HepG2 (cell line): ENCODE results near the gene CEP83. TPM values are rescaled to one million over a fixed set of nuclear protein-coding genes. Genes with fewer than 3 reads are reported as not detected.

ENCODE experiments used
- ATAC-seq: fragments of 200-7000 bp; cut with Tn5 transposase; 3 replicates; pipeline ENCODE4 v1.9.1; 2020; ENCODE audit warnings: mild to moderate bottlenecking, moderate library complexity
- BruUV-seq: library from RNA; stranded (reverse); fragments of 400-500 nt; replicated peaks from 2 replicates; lab custom pipeline; 2021; lab: Mats Ljungman, UMichigan
- CTCF ChIA-PET: fragments of 300-600 bp; formaldehyde crosslinking; extraction: SDS; loops from one replicate; lab custom pipeline; 2021; ENCODE audit warnings: low total read pairs, inconsistent platforms, low intra/inter-chr PET ratio; lab: Yijun Ruan, JAX
- POLR2A ChIA-PET: fragments of 350-600 bp; sonication (Branson Sonifier 250); formaldehyde crosslinking; loops from one replicate; lab custom pipeline; 2020; ENCODE audit warnings: antibody characterized with exemption, inconsistent platforms; lab: Yijun Ruan, JAX
- DNase-seq: peaks from one replicate; pipeline ENCODE4 v3.0.0-alpha.2; 2015; ENCODE audit warnings: low spot score
- FAIRE-seq: peaks from 3 replicates; lab custom pipeline; 2011; peaks lifted over from hg19 to GRCh38; lab: Jason Lieb, UNC
- H2AFZ ChIP-seq: one replicate; pipeline ENCODE4 v1.6.1; 2011; ENCODE audit warnings: low read length, inconsistent platforms
- H3K27ac ChIP-seq: fragments of 300-600 bp; 3 replicates; pipeline ENCODE4 v1.8.0; 2011; ENCODE audit warnings: mixed run types, mild to moderate bottlenecking, mixed read lengths, low read length, inconsistent platforms; ENCODE audit not compliant: insufficient read depth; ENCODE audit errors: extremely low read length
- H3K27me3 ChIP-seq, 2 experiments: fragments of 200-600 bp in 1 of 2; 2 replicates in 1 of 2; 3 replicates in 1 of 2; pipeline versions ENCODE4 v1.6.0 to v1.8.0; 2011; ENCODE audit warnings: low read length in 2 of 2, mild to moderate bottlenecking in 2 of 2, moderate library complexity in 2 of 2, inconsistent platforms in 1 of 2; ENCODE audit not compliant: insufficient read depth in 2 of 2, control insufficient read depth in 1 of 2
- H3K36me3 ChIP-seq, 2 experiments: fragments of 200-600 bp in 1 of 2; replicated peaks in 1 of 2; 2 replicates in 1 of 2; 3 replicates in 1 of 2; pipeline versions ENCODE4 v1.5.1 to v1.8.0; 2011; ENCODE audit warnings: low read length in 2 of 2, inconsistent platforms in 1 of 2; ENCODE audit not compliant: insufficient read depth in 2 of 2, control insufficient read depth in 1 of 2
- H3K4me1 ChIP-seq: 2 replicates; pipeline ENCODE4 v1.5.1; 2012; ENCODE audit warnings: low read length, inconsistent platforms; ENCODE audit not compliant: insufficient read depth
- H3K4me2 ChIP-seq: 2 replicates; pipeline ENCODE4 v1.6.0; 2011; ENCODE audit warnings: low read depth, low read length, inconsistent platforms
- H3K4me3 ChIP-seq, 3 experiments: fragments of 200-600 bp in 1 of 3; sonication (generic), shearing (Covaris generic) in 1 of 3; replicated peaks in 1 of 3; 2 replicates each; pipeline ENCODE4 v1.5.1; 2011 to 2016; ENCODE audit warnings: low read length in 3 of 3, inconsistent platforms in 2 of 3, low read depth in 2 of 3, mild to moderate bottlenecking in 2 of 3, control low read depth in 1 of 3, mixed read lengths in 1 of 3; ENCODE audit not compliant: insufficient read depth in 1 of 3
- H3K79me2 ChIP-seq: one replicate; pipeline ENCODE4 v1.6.1; 2011; ENCODE audit warnings: low read length, inconsistent platforms; ENCODE audit not compliant: insufficient read depth
- H3K9ac ChIP-seq: 2 replicates; pipeline ENCODE4 v1.6.0; 2011; ENCODE audit warnings: mild to moderate bottlenecking, low read depth, low read length, inconsistent platforms; ENCODE audit not compliant: insufficient read depth
- H3K9me3 ChIP-seq: 2 replicates; pipeline ENCODE4 v1.5.1; 2012; ENCODE audit warnings: mild to moderate bottlenecking, low read length
- H4K20me1 ChIP-seq: 2 replicates; pipeline ENCODE4 v1.6.0; 2011; ENCODE audit warnings: inconsistent platforms, mild to moderate bottlenecking, low read length, moderate library complexity; ENCODE audit not compliant: insufficient read depth
- ATF7-NPFF ChIP-seq: sonication (generic); formaldehyde crosslinking; IDR thresholded peaks from 2 replicates; pipeline ENCODE4 v1.8.1; 2023; ENCODE audit warnings: mild to moderate bottlenecking, low read depth, missing genetic modification reagents, moderate library complexity
- BCL6 ChIP-seq: IDR thresholded peaks from 2 replicates; pipeline ENCODE4 v1.6.1; 2016; ENCODE audit warnings: missing genetic modification reagents, missing compliant biosample characterization
- CCDC6 ChIP-seq: sonication (generic); formaldehyde crosslinking; IDR thresholded peaks from 2 replicates; pipeline ENCODE4 v1.8.1; 2022; ENCODE audit warnings: mild to moderate bottlenecking, missing genetic modification reagents, moderate library complexity
- CHD2 ChIP-seq: IDR thresholded peaks from 2 replicates; pipeline ENCODE4 v1.6.1; 2011; ENCODE audit warnings: low read depth, low read length, improper control_type of control experiment
- GATA4 ChIP-seq: sonication (generic); IDR thresholded peaks from 2 replicates; pipeline ENCODE4 v1.6.1; 2016; ENCODE audit warnings: antibody characterized with exemption, low read depth, borderline replicate concordance
- HCFC1 ChIP-seq: fragments of 150-350 bp; IDR thresholded peaks from 2 replicates; pipeline ENCODE4 v1.6.1; 2014; ENCODE audit warnings: low read depth, low read length
- HDAC2 ChIP-seq: sonication (generic); formaldehyde crosslinking; IDR thresholded peaks from 2 replicates; pipeline ENCODE4 v1.4.0; 2020; ENCODE audit warnings: missing genetic modification reagents
- KLF6 ChIP-seq: IDR thresholded peaks from 2 replicates; pipeline ENCODE4 v1.8.0; 2016; ENCODE audit warnings: missing biosample characterization, missing genetic modification reagents
- MED8 ChIP-seq: sonication (generic); formaldehyde crosslinking; IDR thresholded peaks from 2 replicates; pipeline ENCODE4 v1.8.1; 2023; ENCODE audit warnings: mild to moderate bottlenecking, missing genetic modification reagents; ENCODE audit not compliant: insufficient replicate concordance
- MIER3 ChIP-seq: IDR thresholded peaks from 2 replicates; pipeline ENCODE4 v1.6.1; 2016; ENCODE audit warnings: missing compliant biosample characterization, borderline replicate concordance
- NKX3-1 ChIP-seq: sonication (generic); formaldehyde crosslinking; IDR thresholded peaks from 2 replicates; pipeline ENCODE4 v1.5.0; 2020; ENCODE audit warnings: missing genetic modification reagents
- PLSCR1 ChIP-seq: sonication (generic); formaldehyde crosslinking; IDR thresholded peaks from 2 replicates; pipeline ENCODE4 v1.5.0; 2020; ENCODE audit warnings: missing genetic modification reagents, mild to moderate bottlenecking, borderline replicate concordance
- RARG ChIP-seq: sonication (generic); formaldehyde crosslinking; IDR thresholded peaks from 2 replicates; pipeline ENCODE4 v1.4.0; 2020; ENCODE audit warnings: low read depth, mild to moderate bottlenecking, missing genetic modification reagents
- RCOR2 ChIP-seq: IDR thresholded peaks from 2 replicates; pipeline ENCODE4 v1.6.1; 2016; ENCODE audit warnings: missing biosample characterization, missing genetic modification reagents
- SATB2 ChIP-seq: sonication (generic); formaldehyde crosslinking; IDR thresholded peaks from 2 replicates; pipeline ENCODE4 v1.5.0; 2020; ENCODE audit warnings: missing genetic modification reagents
- SNAPC2 ChIP-seq: sonication (generic); formaldehyde crosslinking; IDR thresholded peaks from 2 replicates; pipeline ENCODE4 v1.8.1; 2022; ENCODE audit warnings: mild to moderate bottlenecking, missing genetic modification reagents
- SOX6 ChIP-seq, 2 experiments: fragments of 450-650 bp in 1 of 2; sonication (generic) in 1 of 2; formaldehyde crosslinking in 1 of 2; IDR thresholded peaks; 2 replicates each; pipeline versions ENCODE4 v1.4.0 to v1.6.1; 2017 to 2020; ENCODE audit warnings: antibody characterized with exemption in 1 of 2, mild to moderate bottlenecking in 1 of 2, missing genetic modification reagents in 1 of 2
- TOPORS ChIP-seq: sonication (generic); formaldehyde crosslinking; IDR thresholded peaks from 2 replicates; pipeline ENCODE4 v1.8.0; 2023; ENCODE audit warnings: mild to moderate bottlenecking, missing genetic modification reagents
- TRIM24 ChIP-seq: sonication (generic); formaldehyde crosslinking; IDR thresholded peaks from 2 replicates; pipeline ENCODE4 v1.8.0; 2022; ENCODE audit warnings: mild to moderate bottlenecking, missing genetic modification reagents
- ZNF30 ChIP-seq: sonication (generic); formaldehyde crosslinking; IDR thresholded peaks from 2 replicates; pipeline ENCODE4 v1.5.0; 2020; ENCODE audit warnings: mild to moderate bottlenecking, missing genetic modification reagents
- ZNF350 ChIP-seq: sonication (generic); formaldehyde crosslinking; IDR thresholded peaks from 2 replicates; pipeline ENCODE4 v1.4.0; 2020; ENCODE audit warnings: mild to moderate bottlenecking, low read depth, missing genetic modification reagents, borderline replicate concordance
- ZNF547 ChIP-seq: sonication (generic); formaldehyde crosslinking; IDR thresholded peaks from 2 replicates; pipeline ENCODE4 v1.5.1; 2020; ENCODE audit warnings: mild to moderate bottlenecking, missing genetic modification reagents
- WGBS: methylation state at CpG from one replicate; pipeline ENCODE4 v1.1.6; 2017; ENCODE audit warnings: low lambda C conversion rate; 5-methylcytosine and 5-hydroxymethylcytosine counted together
- in situ Hi-C: cut with HindIII; loops from 2 replicates; pipeline ENCODE4 v1.10.0; 2017; ENCODE audit warnings: low pct_unique_long_range_greater_than_20kb; ENCODE audit not compliant: extremely low pct_ligation_motif_present
- intact Hi-C: fragments of 100-400 bp; cut with micrococcal nuclease; formaldehyde crosslinking; loops from one replicate; pipeline ENCODE4 v1.10.0; 2022; ENCODE audit not compliant: unreplicated experiment
- polyA plus RNA-seq, 8 experiments: library from polyadenylated mRNA; depleted of rRNA in 3 of 8; stranded (reverse) in 7 of 8; unstranded in 1 of 8; fragments of >200 nt; fragmentation: Illumina TruSeq in 4 of 8; extraction: Trizol in 4 of 8; gene quantifications; 2 replicates each; pipeline versions ENCODE4 v1.2.1 to v1.2.3, GENCODE V29; 2011 to 2016; ENCODE audit warnings: low read depth in 4 of 8, missing spikeins in 1 of 8, mixed read lengths in 1 of 8; ENCODE audit not compliant: insufficient read depth in 1 of 8
- total RNA-seq, 5 experiments: library from RNA; depleted of rRNA; stranded (reverse); fragments of >200 nt; fragmentation: Illumina TruSeq; extraction: Trizol; gene quantifications; 2 replicates each; pipeline ENCODE4 v1.2.3, GENCODE V29; 2016; ENCODE audit warnings: low read depth in 1 of 5

CEP83 gene
- total and polyA plus RNA-seq, 2 of the 13 experiments (the other 11 are each of a cell fraction or from before 2014, with no cell fraction given), result 6.2 to 19.2 TPM

- Histone ChIP-seq H3K27ac (no peak overlapping the region), H3K79me2 (no peaks in the 10 kb centered on the region), H3K9ac (no peak overlapping the region), H3K27me3 (no peaks in the 10 kb centered on the region), H2AFZ (no peak overlapping the region), H3K4me1 (no peaks in the 10 kb centered on the region), H4K20me1 (no peaks in the 10 kb centered on the region), H3K36me3 (peaks cover 10 to 25% of the 10 kb centered on the region in 2 experiments; a peak in 4 of 5 replicates), H3K9me3 (peaks cover 30% of the 10 kb centered on the region), H3K4me3 (no peak overlapping the region), H3K4me2 (no peak overlapping the region)
- TF ChIP-seq ZNF547 (CRISPR knock-in tag) (no peak), SATB2 (no peak), CHD2 (no peak), TOPORS (no peak), BCL6 (CRISPR knock-in tag) (no peak), ATF7-NPFF (no peak), RCOR2 (CRISPR knock-in tag) (no peak), MED8 (CRISPR knock-in tag) (no peak)
- no peak for FAIRE-seq
- no peak for DNase-seq
- in situ Hi-C loops (no loop called here), intact Hi-C loops (loop anchor here (10.0 kb wide), 1 partner anchor 115 kb away; no protein-coding TSS in a partner anchor)
- BruUV-seq, result no TSS peak
- ATAC-seq, result no peak
- ChIA-PET CTCF (no interaction called here), POLR2A (no interaction called here)
Observed at GRCh38 chr12:94320109-94320508, 139.6 kb downstream of the CEP83 start.

- Histone ChIP-seq H3K79me2 (no peaks in the 10 kb centered on the region), H3K9me3 (peaks cover 30% of the 10 kb centered on the region), H3K9ac (no peak overlapping the region), H3K36me3 (peaks cover 7 to 20% of the 10 kb centered on the region in 2 experiments; a peak in 4 of 5 replicates), H3K27me3 (no peaks in the 10 kb centered on the region), H3K4me1 (no peaks in the 10 kb centered on the region), H3K4me3 (no peak overlapping the region), H3K27ac (no peak overlapping the region), H4K20me1 (no peaks in the 10 kb centered on the region), H3K4me2 (no peak overlapping the region), H2AFZ (no peak overlapping the region)
- intact Hi-C loops, result no loop called here
- TF ChIP-seq KLF6 (CRISPR knock-in tag), result no peak
- no peak for TF ChIP-seq ZNF350
- no peak for TF ChIP-seq TRIM24 (CRISPR knock-in tag)
- TF ChIP-seq PLSCR1 (CRISPR knock-in tag), result no peak
- no peak for TF ChIP-seq NKX3-1 (CRISPR knock-in tag)
- no peak for TF ChIP-seq CCDC6 (CRISPR knock-in tag)
- no peak for TF ChIP-seq GATA4
- no peak for TF ChIP-seq RARG (CRISPR knock-in tag)
- TF ChIP-seq HCFC1, result no peak
- TF ChIP-seq HDAC2 (CRISPR knock-in tag), result no peak
- no peak for TF ChIP-seq MIER3 (CRISPR knock-in tag)
- no peak for TF ChIP-seq ZNF30
- TF ChIP-seq SNAPC2 (CRISPR knock-in tag), result no peak
- no peak for TF ChIP-seq SOX6 (IDR thresholded peaks at IDR 0.05)
- TF ChIP-seq SOX6 (CRISPR knock-in tag; IDR thresholded peaks at IDR 0.05), result no peak
- DNase-seq, result no peak
- 90% methylated on average over 1 of the region's 1 CpG for WGBS
- BruUV-seq, result no TSS peak
- ChIA-PET CTCF (no interaction called here), POLR2A (no interaction called here)
- in situ Hi-C loops, result no loop called here
- FAIRE-seq, result no peak
- ATAC-seq, result no peak
Observed at GRCh38 chr12:94318181-94318580, 141.5 kb downstream of the CEP83 start.
